NCI-H510A (cell line): ENCODE results near the gene TTLL12.

Experiments
- DNase-seq: peaks from one replicate; lab custom pipeline; 2025; lab: John Stamatoyannopoulos, UW

Gene TTLL12

DNA sequence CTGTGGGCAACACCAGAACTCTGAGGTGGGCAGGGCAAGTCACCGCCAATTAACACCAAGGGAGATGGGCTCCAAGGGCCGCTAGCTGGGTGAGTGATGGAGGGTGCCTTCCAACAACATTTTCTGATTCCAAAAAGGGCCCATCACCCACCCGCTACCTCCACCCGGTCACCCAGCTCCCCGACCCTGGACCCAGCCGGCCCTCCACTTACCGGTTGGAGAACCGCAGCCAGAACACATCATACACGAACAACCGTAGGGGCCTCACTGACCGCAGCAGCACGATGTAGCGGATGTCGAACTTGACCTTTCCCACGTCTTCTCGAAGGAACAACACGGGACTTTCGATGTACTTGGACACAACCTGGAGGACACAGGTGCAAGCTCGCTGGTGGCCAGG, 14.7 kb downstream of the TTLL12 start:
- no peak for DNase-seq

DNA sequence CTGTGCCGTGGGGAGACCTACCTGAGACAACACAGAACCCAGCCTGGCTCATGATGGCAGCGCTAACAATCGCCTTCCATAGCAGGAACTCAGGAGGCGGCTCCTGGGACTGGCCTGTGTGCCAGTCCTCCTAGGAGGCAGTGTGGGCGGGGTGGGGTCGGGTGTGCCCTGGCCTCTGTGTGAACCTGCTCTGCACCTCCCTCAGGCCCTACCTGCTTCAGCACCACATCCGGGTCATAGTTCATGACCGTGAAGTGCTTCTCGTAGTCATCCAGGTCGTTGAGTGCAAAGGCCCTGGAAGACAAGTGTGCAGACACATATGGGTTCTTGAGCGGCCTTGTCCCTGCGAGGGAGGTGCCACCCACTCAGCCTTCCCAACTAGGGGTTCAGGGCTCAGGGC, 15.3 kb downstream of the TTLL12 start:
- no peak for DNase-seq

DNA sequence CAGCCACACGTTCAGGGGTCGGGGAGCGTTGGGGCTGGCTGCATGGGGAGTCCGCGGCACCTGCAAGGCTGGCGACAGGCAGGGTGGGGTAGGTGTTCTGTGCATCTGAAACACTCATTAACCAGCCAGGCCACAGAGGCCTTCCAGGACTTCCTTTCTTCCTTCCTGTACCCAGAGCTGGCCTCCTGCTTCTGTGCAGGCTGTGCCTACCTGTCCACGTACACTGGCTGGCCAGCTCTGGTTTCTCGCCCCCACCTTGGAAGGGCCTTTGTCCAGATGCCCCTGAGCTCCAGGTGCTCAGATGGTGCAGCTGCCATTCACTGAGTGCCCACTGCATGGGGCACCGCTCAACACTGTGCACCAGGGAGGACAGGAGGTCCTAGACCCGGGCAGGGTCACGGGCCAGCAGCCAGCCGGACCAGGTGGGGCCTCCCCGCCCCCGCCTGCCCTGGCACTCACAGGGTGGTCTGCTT, 15.9 kb downstream of the TTLL12 start:
- DNase-seq: no peak

DNA sequence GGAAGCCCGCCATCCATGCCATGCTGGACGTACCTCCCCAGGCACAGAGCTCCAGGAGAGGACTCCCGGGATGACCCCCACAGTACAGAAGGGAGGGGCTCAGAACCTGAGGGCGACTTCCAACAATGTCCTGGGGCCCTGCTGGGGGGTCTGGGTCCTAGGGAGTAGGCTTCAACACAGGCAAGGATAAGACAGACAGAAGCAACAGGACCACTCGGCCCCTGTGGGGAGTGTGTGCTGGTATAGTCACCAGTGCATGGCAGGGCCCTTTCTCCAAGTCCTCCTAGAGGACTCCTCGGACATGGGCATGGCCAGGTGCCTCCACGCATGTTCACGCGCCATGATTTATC, 16.8 kb downstream of the TTLL12 start:
- DNase-seq: no peak

DNA sequence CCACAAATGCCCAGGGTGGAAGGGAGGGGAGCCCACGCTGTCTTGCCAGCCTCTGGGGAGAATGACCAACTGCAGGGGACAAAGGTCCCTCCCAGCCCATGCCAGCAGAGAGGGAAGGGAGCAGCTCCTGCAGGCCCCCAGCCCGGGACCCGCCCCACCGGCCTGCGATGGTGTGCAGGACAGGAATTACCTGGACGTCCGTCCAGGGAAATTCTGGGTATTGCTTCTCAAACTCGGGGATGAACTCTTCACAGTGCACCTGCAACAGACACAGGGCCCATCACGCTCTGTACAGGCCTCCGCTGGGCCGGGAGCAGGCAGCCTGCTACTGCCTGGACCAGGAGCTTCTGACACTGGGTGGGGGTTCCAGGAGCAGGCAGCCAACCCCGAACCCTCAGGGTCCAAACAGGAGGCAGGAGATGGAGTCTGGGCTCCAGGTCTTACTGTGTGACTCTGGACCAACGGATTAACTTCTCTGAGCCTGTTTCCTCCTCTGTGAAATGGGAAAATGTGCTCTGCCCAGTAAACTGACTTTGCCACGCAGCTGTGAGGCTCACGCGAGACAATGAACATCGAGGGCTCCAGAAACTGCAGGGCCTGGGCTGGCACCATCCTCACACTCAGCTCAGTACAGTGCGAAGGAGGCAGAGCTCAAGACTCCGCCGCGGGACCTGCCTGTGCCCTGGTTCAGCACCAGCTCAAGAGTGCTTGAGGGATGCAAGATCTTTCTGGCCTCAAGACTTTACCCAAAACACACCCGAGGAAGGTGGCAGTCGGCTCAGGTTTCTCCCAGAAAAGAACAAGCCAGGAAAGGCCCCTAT, 17.4 kb downstream of the TTLL12 start:
- no peak for DNase-seq

DNA sequence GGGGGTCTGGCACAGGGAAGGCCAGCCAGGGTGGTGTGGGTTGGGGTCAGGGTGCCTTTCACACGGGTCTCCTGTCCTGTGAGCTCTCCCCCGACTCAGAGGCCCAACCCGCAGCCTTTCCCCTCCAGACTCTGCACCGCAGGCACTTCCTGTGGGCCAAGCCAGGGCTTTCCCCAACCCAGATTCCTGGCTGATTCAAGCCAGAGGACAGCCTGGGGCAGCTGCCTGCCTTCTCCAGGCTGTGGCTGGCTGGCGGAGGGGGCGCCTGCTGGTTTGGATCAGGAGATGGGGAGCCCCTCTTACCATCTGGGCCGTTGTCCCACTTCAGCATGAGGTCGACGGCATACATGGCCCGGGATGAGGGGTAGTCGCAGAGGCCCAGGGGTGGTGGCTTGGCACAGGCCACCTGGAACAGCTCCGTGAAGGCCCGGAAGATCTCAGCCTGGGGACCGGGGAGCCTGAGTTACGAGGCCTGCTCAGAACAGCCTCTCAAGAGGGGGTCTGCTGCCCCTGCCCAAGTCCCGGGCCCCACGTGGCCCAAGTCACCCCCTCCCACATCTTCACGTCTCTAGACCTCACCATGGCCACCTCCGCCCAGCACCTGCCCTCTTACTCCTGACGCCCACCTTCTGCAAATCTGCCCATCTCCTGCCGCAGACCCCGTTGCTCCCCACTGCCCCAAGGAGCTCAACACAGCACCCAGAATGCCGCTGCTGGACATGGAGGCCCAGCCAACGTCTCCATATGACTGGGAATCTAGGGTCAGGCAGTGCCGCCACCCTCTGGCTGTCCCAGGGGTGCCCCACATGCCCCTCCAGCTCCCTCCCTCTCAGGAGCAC, 18.2 kb downstream of the TTLL12 start:
- no peak for DNase-seq

DNA sequence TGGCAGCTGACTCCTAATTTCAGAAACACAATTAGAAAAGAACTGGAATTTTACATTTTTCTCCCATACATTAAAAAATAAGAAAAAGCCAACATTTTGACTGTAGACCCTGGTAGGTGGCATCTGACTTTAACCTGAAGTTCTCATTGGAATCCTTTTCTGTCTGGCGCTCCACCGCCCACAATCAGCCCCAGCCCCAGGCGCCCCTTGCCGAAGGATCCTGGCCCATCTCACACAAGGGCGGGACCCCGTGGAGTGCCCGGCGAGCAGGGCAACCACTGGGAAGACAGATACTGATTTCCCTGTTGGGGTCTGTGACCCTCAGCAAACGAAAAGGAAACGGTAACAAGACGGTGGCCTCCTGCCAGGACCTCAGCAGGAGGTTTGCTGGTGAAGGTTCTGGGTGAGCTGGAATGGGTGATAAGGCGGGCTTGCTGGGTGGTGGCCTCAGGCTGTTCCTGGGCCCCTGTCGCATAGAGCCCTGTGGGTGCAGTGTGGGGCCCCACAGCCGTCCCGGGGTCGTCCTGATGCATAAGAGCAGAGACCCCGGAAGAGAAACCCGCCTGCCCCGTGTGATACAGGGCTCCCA, 19.8 kb downstream of the TTLL12 start:
- DNase-seq: no peak

DNA sequence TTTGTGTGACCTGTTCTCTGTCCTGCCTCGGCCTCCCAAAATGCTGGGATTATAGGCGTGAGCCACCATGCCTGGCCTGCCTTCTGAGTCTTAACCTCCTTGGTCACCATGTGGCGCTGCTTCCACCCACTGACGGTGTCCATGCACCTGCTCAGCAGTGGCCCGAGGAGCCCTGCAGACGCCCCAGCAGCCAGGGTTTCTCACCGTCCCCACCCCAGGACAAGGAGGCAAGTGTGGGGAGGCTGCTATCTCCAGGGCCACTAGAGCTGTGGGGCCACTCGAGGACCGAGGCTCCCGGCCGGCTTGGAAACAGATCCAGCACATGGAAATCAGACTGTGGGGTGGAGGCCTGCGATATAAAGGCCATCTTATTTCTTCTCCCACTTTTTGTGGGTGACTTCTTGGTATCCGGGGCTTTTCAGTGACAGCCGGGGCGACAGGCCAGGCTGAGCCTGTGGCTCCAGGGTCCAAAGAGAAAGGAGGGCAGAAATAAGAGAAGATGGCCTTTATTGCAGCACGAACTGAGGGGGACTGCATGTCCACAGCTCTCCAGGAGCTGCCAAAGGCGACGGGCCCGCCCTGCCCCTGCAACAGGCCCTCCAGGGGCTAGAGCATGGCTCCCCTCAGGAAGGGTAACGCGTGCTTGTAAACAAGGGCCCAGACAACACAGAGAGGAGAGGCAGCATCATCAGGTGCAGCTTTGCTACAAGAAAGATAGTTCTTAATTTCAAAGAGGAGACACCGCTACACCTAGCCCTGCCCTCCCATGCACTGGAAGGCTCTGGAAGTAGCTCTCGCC, 20.6 kb downstream of the TTLL12 start:
- no peak for DNase-seq

DNA sequence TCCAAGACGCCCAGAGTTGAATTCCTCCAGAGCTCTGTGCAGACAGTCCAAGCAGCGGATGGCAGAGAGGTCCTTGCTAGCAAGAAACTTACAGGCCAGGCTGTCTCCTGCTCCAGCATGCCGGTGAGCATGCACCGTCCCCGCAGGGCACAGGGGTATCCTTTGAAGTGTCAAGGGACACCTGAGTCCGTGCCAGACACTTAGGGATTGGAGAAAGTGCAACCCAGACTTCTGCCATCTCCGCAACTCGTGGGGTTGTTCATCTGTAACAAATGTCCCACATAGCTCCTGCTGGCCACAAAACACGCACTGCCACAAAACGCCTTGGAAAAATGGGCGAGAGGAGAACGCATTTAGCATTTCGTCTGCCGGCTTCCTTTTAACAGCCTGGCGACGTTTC, 22.3 kb downstream of the TTLL12 start:
- no peak for DNase-seq

DNA sequence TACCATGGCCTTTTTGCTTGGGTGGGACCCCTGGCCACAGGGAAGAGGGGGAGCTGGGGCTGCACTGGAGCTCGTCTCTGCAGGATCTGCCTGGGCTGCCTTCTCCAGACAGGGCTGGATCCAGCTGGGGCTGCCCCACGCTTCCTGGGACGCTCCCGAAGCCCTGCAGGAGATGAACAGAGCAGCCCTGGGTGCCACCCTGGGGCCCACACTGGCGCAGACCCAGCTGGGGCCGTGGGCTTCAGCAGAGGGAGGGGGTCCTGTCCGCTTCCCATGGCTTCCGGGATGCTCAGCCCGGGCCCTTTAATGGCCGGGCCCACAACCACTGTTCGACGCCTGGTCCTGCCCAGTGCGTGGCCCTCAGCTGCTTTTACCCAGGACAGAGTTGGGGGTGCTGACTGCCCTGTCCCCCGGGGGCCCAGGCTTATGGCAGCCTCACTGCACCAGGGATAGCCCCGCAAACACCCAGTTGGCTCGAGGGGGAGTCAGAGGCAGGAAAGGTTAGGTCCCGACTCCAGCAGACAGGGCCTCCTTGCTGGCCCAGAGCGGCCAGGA, 23.6 kb downstream of the TTLL12 start:
- DNase-seq: no peak

DNA sequence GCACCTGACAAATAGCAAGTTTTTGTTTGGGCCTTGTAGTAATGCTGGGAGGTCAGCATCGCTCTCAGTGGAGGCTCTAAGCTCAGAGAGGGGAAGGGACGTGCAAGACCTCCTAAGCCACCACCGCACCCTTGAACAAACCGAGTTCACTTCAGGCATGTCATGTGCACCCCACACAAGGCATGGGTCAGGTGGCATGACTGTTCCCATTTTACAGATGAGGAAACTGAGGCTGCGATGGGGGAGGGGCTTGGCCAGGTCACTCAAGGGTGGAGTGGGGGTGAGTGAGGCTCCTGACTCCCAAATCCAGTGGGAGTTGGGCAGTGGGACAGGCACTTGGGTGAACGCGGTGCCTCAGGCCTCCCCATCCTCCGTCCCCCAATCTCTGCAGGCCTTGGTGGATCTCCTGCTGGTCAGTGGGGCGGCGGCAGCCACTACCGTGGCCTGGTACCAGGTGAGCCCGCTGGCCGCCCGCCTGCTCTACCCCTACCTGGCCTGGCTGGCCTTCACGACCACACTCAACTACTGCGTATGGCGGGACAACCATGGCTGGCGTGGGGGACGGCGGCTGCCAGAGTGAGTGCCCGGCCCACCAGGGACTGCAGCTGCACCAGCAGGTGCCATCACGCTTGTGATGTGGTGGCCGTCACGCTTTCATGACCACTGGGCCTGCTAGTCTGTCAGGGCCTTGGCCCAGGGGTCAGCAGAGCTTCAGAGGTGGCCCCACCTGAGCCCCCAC, 24.4 kb downstream of the TTLL12 start:
- no peak for DNase-seq

DNA sequence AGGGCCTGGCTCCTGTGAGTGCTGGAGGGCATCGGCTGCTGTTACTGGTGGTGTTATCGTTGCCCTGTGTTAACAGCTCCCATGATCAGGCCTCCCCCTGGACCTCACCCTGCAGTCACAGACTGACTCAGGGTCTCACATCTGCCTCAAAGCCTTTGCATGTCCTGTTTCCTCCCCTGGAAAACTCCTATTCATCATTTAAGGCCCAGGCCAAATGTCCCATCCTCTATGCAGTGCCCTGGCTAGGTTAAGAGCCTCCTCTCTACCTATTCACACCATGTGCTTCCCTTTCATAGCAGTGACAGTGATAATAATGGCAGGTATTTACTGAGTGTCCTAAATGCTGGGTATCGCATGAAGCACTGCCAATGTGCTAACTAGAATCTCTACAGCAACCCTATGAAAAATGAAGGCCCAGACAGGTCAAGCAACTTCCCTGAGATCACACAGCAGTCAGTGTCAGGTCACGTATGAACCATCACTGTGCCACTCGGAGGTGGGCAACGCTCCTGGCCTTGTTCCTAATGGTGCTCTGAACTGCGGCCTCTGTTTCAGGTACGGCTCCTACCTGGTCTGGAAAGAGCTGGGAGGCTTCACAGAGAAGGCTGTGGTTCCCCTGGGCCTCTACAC, 26.3 kb downstream of the TTLL12 start:
- DNase-seq: no peak

DNA sequence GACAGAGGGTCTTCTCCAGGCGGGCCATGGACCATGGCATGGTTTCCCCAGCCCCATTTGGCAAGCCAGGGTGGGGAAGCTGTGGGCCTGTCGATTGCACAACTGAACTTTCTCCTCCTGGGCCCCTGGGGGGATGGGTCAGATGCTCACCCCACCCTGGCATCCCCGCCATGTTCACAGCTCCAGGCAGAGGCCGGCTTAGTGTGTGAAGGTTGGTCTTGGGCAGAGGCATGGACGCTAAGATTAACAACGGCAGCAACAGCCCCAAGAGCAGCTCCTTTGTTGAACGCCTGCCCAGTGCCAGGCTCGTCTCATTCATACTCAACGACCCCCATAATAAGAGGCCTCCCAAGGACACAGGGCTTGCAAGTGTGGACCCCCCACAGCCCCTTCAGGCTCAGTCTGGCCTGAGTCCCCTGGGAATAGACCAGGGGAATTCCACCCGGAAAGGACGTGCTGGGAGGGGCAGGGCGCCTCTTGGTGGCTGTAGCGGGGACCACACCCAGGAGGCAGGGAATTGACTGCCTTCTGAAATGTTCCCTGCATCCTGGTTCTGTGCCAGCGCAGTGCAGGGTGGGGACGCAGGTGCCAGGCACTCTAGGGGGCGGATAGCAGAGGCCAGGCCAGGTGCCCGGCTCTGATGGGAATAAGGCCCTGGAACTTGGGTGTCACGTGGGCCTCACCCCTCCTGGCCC, 27.3 kb downstream of the TTLL12 start:
- no peak for DNase-seq

DNA sequence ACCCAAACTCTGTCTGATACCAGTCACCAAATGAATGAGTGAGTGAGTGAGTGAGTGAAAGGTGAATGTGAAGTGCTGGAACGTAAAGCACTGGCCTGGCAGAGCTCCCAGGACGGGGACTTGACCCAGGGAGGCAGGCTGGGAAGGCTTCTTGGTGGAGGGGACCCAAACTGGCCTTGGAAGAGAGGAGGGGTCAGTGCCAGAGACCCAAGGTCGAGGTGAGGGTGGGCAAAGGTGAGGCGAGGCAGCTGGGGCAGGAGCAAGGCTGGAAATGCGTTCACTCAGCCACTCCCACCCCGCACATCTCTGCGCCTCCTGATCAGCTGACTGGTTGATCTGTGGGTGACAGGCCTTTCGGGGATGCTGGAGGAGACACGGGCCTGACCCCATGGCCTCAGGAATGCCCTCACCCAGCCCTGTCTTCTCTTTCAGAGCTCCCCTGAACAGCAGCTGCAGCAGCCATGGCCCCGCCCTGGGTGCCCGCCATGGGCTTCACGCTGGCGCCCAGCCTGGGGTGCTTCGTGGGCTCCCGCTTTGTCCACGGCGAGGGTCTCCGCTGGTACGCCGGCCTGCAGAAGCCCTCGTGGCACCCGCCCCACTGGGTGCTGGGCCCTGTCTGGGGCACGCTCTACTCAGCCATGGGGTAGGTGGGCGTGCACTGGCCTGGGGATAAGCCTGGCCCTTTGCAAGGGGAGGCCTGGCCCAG, 28.0 kb downstream of the TTLL12 start:
- no peak for DNase-seq

DNA sequence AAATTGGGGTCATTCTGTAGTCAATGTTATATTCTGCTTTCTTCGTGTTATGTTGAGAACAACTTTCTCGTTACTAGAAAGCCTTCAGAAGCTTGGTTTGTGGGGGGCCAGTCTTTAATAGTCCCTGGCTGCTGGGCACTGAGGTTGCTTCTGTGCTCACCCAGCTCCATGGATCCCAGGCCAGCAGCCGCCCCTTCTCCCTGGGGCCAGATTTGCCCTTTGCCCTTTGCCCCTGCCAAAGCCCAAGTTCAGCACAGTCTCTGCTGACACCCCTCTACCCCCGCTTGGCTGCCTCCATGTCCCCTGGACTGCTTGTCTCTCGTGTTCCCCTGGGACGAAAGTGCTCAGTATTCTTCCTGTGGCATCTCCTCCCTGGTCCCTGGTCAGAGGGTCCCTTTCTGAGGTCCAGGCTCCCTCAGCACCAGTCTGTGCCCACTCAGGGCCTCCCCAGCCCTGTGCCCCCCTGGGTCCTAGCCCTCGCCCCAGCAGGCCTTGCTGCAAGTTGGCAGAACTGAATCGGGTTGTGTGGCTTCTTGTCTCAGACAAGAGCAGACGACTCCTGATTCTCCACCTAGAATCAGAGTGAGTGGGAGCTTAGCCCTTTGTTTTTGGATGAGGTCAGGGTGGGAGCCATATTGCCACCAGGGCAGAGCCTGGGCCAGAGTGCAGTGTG, 28.9 kb downstream of the TTLL12 start:
- DNase-seq: no peak

DNA sequence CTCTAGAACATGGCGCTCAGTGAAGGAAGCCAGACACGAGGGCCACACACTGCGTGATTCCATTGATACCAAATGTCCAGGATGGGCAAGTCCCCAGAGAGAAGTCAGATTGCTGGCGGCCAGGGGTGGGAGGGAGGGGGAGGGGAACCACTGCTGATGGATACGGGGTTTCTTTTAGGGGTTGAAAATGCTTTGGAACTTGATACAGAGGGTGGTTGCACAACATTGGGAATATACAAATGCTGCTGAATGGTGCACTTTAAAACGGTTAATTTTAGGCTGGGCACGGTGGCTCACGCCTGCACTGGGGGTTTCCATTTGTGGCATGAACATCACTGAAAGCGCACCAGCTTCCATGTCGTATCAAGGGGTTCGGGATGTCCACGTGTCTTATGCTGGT, 30.5 kb downstream of the TTLL12 start:
- no peak for DNase-seq

DNA sequence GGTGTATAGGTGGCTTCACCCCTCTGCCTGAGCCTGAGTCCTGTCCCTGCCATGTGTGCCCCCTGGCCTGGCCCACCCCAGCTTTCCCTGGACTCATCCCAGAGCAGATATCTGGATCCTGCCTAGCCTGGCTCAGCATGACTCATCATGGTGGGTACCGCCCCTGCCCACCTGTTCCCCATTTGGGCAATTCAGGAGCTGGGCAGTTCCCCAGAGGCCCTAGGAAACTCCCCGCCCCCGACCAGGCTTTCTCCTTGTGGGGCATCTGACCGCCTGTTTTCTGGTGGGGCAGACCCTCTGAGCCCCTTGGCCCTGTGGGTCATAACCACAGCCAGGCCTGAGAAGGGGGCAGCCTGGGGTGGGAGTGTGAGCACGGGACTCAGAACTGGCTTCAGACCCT, 31.1 kb downstream of the TTLL12 start:
- DNase-seq: no peak

DNA sequence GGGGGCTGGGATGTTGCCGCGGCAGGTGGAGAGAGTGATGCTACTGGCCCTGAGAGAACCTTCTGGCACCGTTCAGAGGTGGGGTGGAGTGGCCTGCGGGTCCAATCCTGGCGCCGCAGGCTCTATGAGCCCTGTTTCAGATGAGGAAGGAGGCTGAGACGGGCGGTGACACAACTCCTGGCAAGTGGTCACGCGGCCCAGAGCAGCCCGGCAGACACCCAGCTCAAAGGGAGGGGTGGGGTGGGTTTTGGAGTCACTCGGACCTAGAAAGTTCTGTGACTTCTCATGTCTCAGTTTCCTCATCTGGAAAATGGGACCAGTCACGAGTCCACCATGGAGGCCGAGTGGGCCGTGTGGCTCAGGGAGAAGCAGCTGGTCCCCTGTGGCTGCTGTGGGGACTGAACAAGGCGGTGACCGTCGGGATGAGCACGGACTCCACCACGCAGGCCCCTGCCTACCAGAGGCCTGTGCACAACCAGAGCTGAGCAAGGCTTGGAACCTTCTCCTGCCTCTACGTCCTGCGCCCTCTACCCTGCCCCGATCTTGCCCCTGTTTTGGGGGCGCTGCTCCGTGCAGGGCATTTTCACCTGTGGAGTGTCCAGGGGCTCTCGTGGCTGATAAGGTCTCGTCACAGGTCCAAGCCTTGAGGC, 31.9 kb downstream of the TTLL12 start:
- DNase-seq: no peak
